ENCODE results near the gene RNF26. TPM values are rescaled to one million over a fixed set of nuclear protein-coding genes. Genes with fewer than 3 reads are reported as not detected.

Gene RNF26
- total and polyA plus RNA-seq, 2 donors (not counting 1 experiment from before 2014, with no cell fraction given), result 7.1 to 22.9 TPM

GRCh38 chr11:119290894-119291497 lies 43.3 kb upstream of the RNF26 start:
- Histone ChIP-seq H3K36me3 (ENCODE audit: control insufficient read depth, insufficient read depth, low read length) (peaks cover 2% of the 10 kb centered on the region), H2AFZ (ENCODE audit: low read length) (no peak overlapping the region), H3K27me3 (ENCODE audit: control insufficient read depth, insufficient read depth, low read length) (no peaks in the 10 kb centered on the region), H3K27ac (ENCODE audit: insufficient read depth, low read length) (no peak overlapping the region), H3K4me3 (replicated peaks in 1 of 4; ENCODE audit: control extremely low read depth in 1 of 4, insufficient read depth in 1 of 4, low read depth in 3 of 4, low read length in 4 of 4) (no peak overlapping the region), H3K4me2 (ENCODE audit: extremely low read depth, insufficient read depth, low read length) (no peak overlapping the region), H3K79me2 (ENCODE audit: control insufficient read depth, insufficient read depth, low read length) (no peaks in the 10 kb centered on the region), H3K9ac (ENCODE audit: insufficient read depth, low read length) (no peak overlapping the region), H4K20me1 (ENCODE audit: control insufficient read depth, extremely low read depth, insufficient read depth, low read length) (no peaks in the 10 kb centered on the region), H3K4me1 (ENCODE audit: control insufficient read depth, extremely low read depth, insufficient read depth, low read length) (no peaks in the 10 kb centered on the region), H3K9me3 (ENCODE audit: control insufficient read depth, insufficient read depth, low read depth, low read length) (no peaks in the 10 kb centered on the region)
- no peak for DNase-seq (ENCODE audit: low read depth in 2 of 2)
- TF ChIP-seq EZH2 (IDR thresholded peaks at IDR 0.05; ENCODE audit: low read length, missing control alignments), result no peak
- TF ChIP-seq, protein P1, sequence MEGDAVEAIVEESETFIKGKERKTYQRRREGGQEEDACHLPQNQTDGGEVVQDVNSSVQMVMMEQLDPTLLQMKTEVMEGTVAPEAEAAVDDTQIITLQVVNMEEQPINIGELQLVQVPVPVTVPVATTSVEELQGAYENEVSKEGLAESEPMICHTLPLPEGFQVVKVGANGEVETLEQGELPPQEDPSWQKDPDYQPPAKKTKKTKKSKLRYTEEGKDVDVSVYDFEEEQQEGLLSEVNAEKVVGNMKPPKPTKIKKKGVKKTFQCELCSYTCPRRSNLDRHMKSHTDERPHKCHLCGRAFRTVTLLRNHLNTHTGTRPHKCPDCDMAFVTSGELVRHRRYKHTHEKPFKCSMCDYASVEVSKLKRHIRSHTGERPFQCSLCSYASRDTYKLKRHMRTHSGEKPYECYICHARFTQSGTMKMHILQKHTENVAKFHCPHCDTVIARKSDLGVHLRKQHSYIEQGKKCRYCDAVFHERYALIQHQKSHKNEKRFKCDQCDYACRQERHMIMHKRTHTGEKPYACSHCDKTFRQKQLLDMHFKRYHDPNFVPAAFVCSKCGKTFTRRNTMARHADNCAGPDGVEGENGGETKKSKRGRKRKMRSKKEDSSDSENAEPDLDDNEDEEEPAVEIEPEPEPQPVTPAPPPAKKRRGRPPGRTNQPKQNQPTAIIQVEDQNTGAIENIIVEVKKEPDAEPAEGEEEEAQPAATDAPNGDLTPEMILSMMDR (conservative IDR thresholded peaks at IDR 0.05 in 1 of 2, IDR thresholded peaks at IDR 0.05 in 1 of 2; ENCODE audit: low read depth in 1 of 2, low read length in 2 of 2), result no peak

GRCh38 chr11:119293461-119293860 lies 40.9 kb upstream of the RNF26 start:
- Histone ChIP-seq H3K4me2 (ENCODE audit: extremely low read depth, insufficient read depth, low read length) (no peak overlapping the region), H3K27ac (ENCODE audit: insufficient read depth, low read length) (no peak overlapping the region), H2AFZ (ENCODE audit: low read length) (no peak overlapping the region), H3K79me2 (ENCODE audit: control insufficient read depth, insufficient read depth, low read length) (no peaks in the 10 kb centered on the region), H3K27me3 (ENCODE audit: control insufficient read depth, insufficient read depth, low read length) (no peaks in the 10 kb centered on the region), H4K20me1 (ENCODE audit: control insufficient read depth, extremely low read depth, insufficient read depth, low read length) (no peaks in the 10 kb centered on the region), H3K4me3 (replicated peaks in 1 of 4; ENCODE audit: control extremely low read depth in 1 of 4, insufficient read depth in 1 of 4, low read depth in 3 of 4, low read length in 4 of 4) (no peak overlapping the region), H3K4me1 (ENCODE audit: control insufficient read depth, extremely low read depth, insufficient read depth, low read length) (no peaks in the 10 kb centered on the region), H3K36me3 (ENCODE audit: control insufficient read depth, insufficient read depth, low read length) (peaks cover under 1% of the 10 kb centered on the region), H3K9me3 (ENCODE audit: control insufficient read depth, insufficient read depth, low read depth, low read length) (no peaks in the 10 kb centered on the region), H3K9ac (ENCODE audit: insufficient read depth, low read length) (no peak overlapping the region)
- no peak for TF ChIP-seq EZH2 (IDR thresholded peaks at IDR 0.05; ENCODE audit: low read length, missing control alignments)
- TF ChIP-seq, protein P1 (conservative IDR thresholded peaks at IDR 0.05 in 1 of 2, IDR thresholded peaks at IDR 0.05 in 1 of 2; ENCODE audit: low read depth in 1 of 2, low read length in 2 of 2), result no peak
- no peak for DNase-seq (ENCODE audit: low read depth in 2 of 2)

- H3K9ac ChIP-seq (ENCODE audit: insufficient read depth, low read length), result no peak overlapping the region
- no peak overlapping the region for H3K27ac ChIP-seq (ENCODE audit: insufficient read depth, low read length)
- H3K79me2 ChIP-seq (ENCODE audit: control insufficient read depth, insufficient read depth, low read length), result no peaks in the 10 kb centered on the region
- no peaks in the 10 kb centered on the region for H3K4me1 ChIP-seq (ENCODE audit: control insufficient read depth, extremely low read depth, insufficient read depth, low read length)
- no peak overlapping the region for H3K4me3 ChIP-seq (replicated peaks in 1 of 4; ENCODE audit: control extremely low read depth in 1 of 4, insufficient read depth in 1 of 4, low read depth in 3 of 4, low read length in 4 of 4)
- DNase-seq (ENCODE audit: low read depth in 2 of 2), result peak in 1 of 2 donors; percentile 15
- H3K27me3 ChIP-seq (ENCODE audit: control insufficient read depth, insufficient read depth, low read length), result no peaks in the 10 kb centered on the region
- H3K4me2 ChIP-seq (ENCODE audit: extremely low read depth, insufficient read depth, low read length), result no peak overlapping the region
- no peak for TF ChIP-seq EZH2 (IDR thresholded peaks at IDR 0.05; ENCODE audit: low read length, missing control alignments)
- TF ChIP-seq, protein P1 (conservative IDR thresholded peaks at IDR 0.05 in 1 of 2, IDR thresholded peaks at IDR 0.05 in 1 of 2; ENCODE audit: low read depth in 1 of 2, low read length in 2 of 2), result no peak
- H3K36me3 ChIP-seq (ENCODE audit: control insufficient read depth, insufficient read depth, low read length), result peaks cover 3% of the 10 kb centered on the region
- H4K20me1 ChIP-seq (ENCODE audit: control insufficient read depth, extremely low read depth, insufficient read depth, low read length), result no peaks in the 10 kb centered on the region
- H3K9me3 ChIP-seq (ENCODE audit: control insufficient read depth, insufficient read depth, low read depth, low read length), result no peaks in the 10 kb centered on the region
- H2AFZ ChIP-seq (ENCODE audit: low read length), result no peak overlapping the region
These were observed 39.1 kb upstream of the RNF26 start for GRCh38 chr11:119295178-119295577.

All from fibroblast of lung (primary cell).